ENCODE data around the gene KLF11. TPM values are rescaled to one million over a fixed set of nuclear protein-coding genes. Genes with fewer than 3 reads are reported as not detected.

KLF11 gene
- total RNA-seq, 3 donors from 2014 or later (not counting 1 experiment from before 2014, with no cell fraction given) = 47.3 to 85.8 (median 49.3) TPM

GRCh38 chr2:10000541-10000940 lies 42.8 kb upstream of the KLF11 start:
- no peaks in the 10 kb centered on the region for H3K36me3 Mint-ChIP-seq
- Histone ChIP-seq H3K9me3 (ENCODE audit: control insufficient read depth, insufficient read depth, low read length) (no peaks in the 10 kb centered on the region), H3K27me3 (ENCODE audit: control insufficient read depth, insufficient read depth, low read length) (peaks cover 2% of the 10 kb centered on the region), H3K4me3 (ENCODE audit: low read length) (no peak overlapping the region), H3K27ac (ENCODE audit: low read length) (no peak overlapping the region), H3K36me3 (ENCODE audit: control insufficient read depth, insufficient read depth, low read length) (no peaks in the 10 kb centered on the region), H3K4me1 (ENCODE audit: control insufficient read depth, insufficient read depth, low read length) (no peaks in the 10 kb centered on the region)
- H3K4me1 Mint-ChIP-seq = no peaks in the 10 kb centered on the region
- WGBS (ENCODE audit: insufficient coverage) = 96% methylated on average over 8 of the region's 8 CpGs
- no peak for TF ChIP-seq CTCF (IDR thresholded peaks at IDR 0.05)
- no peak overlapping the region for H3K27ac Mint-ChIP-seq
- no peak overlapping the region for H3K4me3 Mint-ChIP-seq
- no peaks in the 10 kb centered on the region for H3K9me3 Mint-ChIP-seq
- peaks cover 0 to 3% of the 10 kb centered on the region in 2 donors for H3K27me3 Mint-ChIP-seq (ENCODE audit: low read depth in 2 of 2)
- ATAC-seq = no peak
- no peak for DNase-seq
- intact Hi-C loops (cut with micrococcal nuclease) = no loop called here

DNA sequence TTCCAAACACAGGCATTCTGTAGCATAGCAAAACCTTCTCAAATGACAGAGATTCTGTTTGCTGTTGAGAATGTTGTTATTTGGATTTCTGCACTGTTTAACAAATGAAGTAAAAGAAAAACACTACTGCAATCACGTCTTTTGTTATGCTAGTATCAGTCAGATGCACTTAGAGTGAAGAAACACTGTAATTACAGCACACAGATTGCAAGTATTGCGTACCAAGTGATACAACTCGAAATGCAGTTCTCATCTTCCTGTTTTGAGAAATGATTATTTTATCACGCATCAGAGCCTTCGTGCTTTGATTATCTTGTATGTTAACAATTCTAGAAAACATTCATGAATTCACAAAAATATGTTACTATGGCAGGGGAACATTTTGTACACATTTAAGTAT lies 41.8 kb upstream of the KLF11 start:
- no peaks in the 10 kb centered on the region for H3K36me3 Mint-ChIP-seq
- Histone ChIP-seq H3K4me3 (ENCODE audit: low read length) (no peak overlapping the region), H3K27ac (ENCODE audit: low read length) (no peak overlapping the region), H3K36me3 (ENCODE audit: control insufficient read depth, insufficient read depth, low read length) (no peaks in the 10 kb centered on the region), H3K9me3 (ENCODE audit: control insufficient read depth, insufficient read depth, low read length) (no peaks in the 10 kb centered on the region), H3K27me3 (ENCODE audit: control insufficient read depth, insufficient read depth, low read length) (peaks cover 3% of the 10 kb centered on the region), H3K4me1 (ENCODE audit: control insufficient read depth, insufficient read depth, low read length) (peaks cover 1% of the 10 kb centered on the region)
- TF ChIP-seq CTCF (IDR thresholded peaks at IDR 0.05) = no peak
- peaks cover 0 to under 1% of the 10 kb centered on the region in 2 donors for H3K27me3 Mint-ChIP-seq (ENCODE audit: low read depth in 2 of 2)
- ATAC-seq (no peak), DNase-seq (no peak)
- H3K27ac Mint-ChIP-seq = peak overlapping the region in 1 of 2 donors; percentile 15
- H3K9me3 Mint-ChIP-seq = no peaks in the 10 kb centered on the region
- H3K4me3 Mint-ChIP-seq = no peak overlapping the region
- H3K4me1 Mint-ChIP-seq = peaks cover 0 to 2% of the 10 kb centered on the region in 2 donors
- intact Hi-C loops (cut with micrococcal nuclease) = no loop called here
- 91% methylated on average over 5 of the region's 5 CpGs for WGBS (ENCODE audit: insufficient coverage)

DNA sequence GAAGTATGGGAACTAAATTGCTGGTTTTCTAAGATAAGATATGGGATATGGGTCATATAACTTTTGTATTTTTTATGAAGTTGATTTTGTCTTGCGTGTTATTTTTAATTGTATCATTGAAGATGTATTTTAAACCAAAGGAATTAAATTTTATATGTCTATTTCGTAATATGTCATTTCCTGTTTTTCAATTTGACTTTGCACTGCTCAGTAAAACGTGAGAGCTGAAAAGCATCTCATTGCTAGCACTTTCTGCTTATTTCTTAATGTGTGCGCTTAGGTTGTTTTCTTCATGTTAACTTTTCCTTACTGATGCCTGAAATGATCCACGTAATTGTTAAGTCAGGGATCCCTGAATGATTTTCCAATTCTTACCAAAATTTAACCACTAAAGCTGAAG lies 41.2 kb upstream of the KLF11 start:
- WGBS (ENCODE audit: insufficient coverage) = 76% methylated on average over 4 of the region's 5 CpGs
- H3K9me3 Mint-ChIP-seq = no peaks in the 10 kb centered on the region
- ATAC-seq (no peak), DNase-seq (no peak)
- no peak for TF ChIP-seq CTCF (IDR thresholded peaks at IDR 0.05)
- peaks cover 7% of the 10 kb centered on the region for H3K27me3 ChIP-seq (ENCODE audit: control insufficient read depth, insufficient read depth, low read length)
- H3K4me1 ChIP-seq (ENCODE audit: control insufficient read depth, insufficient read depth, low read length) = peaks cover 5% of the 10 kb centered on the region
- no peak overlapping the region for H3K4me3 Mint-ChIP-seq
- no peaks in the 10 kb centered on the region for H3K36me3 Mint-ChIP-seq
- no peaks in the 10 kb centered on the region for H3K9me3 ChIP-seq (ENCODE audit: control insufficient read depth, insufficient read depth, low read length)
- peak overlapping the region in 1 of 2 donors; percentile 15 for H3K27ac Mint-ChIP-seq
- H3K4me1 Mint-ChIP-seq = peaks cover 0 to 5% of the 10 kb centered on the region in 2 donors
- no peak overlapping the region for H3K4me3 ChIP-seq (ENCODE audit: low read length)
- no peak overlapping the region for H3K27ac ChIP-seq (ENCODE audit: low read length)
- H3K27me3 Mint-ChIP-seq (ENCODE audit: low read depth in 2 of 2) = peaks cover 0 to 3% of the 10 kb centered on the region in 2 donors
- no peaks in the 10 kb centered on the region for H3K36me3 ChIP-seq (ENCODE audit: control insufficient read depth, insufficient read depth, low read length)
- intact Hi-C loops (cut with micrococcal nuclease) = no loop called here

- H3K9me3 Mint-ChIP-seq = no peaks in the 10 kb centered on the region
- H3K4me1 Mint-ChIP-seq = peaks cover 0 to 5% of the 10 kb centered on the region in 2 donors
- H3K27me3 Mint-ChIP-seq (ENCODE audit: low read depth in 2 of 2) = peaks cover 0 to 5% of the 10 kb centered on the region in 2 donors
- DNase-seq (no peak), ATAC-seq (no peak)
- H3K27ac Mint-ChIP-seq = no peak overlapping the region
- Histone ChIP-seq H3K4me3 (ENCODE audit: low read length) (no peak overlapping the region), H3K4me1 (ENCODE audit: control insufficient read depth, insufficient read depth, low read length) (peaks cover 5% of the 10 kb centered on the region), H3K27me3 (ENCODE audit: control insufficient read depth, insufficient read depth, low read length) (peaks cover 7% of the 10 kb centered on the region), H3K36me3 (ENCODE audit: control insufficient read depth, insufficient read depth, low read length) (no peaks in the 10 kb centered on the region), H3K9me3 (ENCODE audit: control insufficient read depth, insufficient read depth, low read length) (no peaks in the 10 kb centered on the region), H3K27ac (ENCODE audit: low read length) (no peak overlapping the region)
- WGBS (ENCODE audit: insufficient coverage) = 91% methylated on average over 9 of the region's 9 CpGs
- H3K36me3 Mint-ChIP-seq = no peaks in the 10 kb centered on the region
- H3K4me3 Mint-ChIP-seq = no peak overlapping the region
- no peak for TF ChIP-seq CTCF (IDR thresholded peaks at IDR 0.05)
- intact Hi-C loops (cut with micrococcal nuclease) = no loop called here
These were observed 40.7 kb upstream of the KLF11 start for GRCh38 chr2:10002681-10003080.
